Testis (tissue), 3 donors: ENCODE results near the gene SLC9C2. TPM values are rescaled to one million over a fixed set of nuclear protein-coding genes. Genes with fewer than 3 reads are reported as not detected.

ENCODE experiments used
- DNase-seq: peaks from one replicate; pipeline ENCODE4 v3.0.0-alpha.2; 2019
- H3K27ac ChIP-seq, 2 donors: fragments of 200-600 bp; sonication (generic); one replicate each; pipeline ENCODE4 v1.5.1; 2019
- H3K27me3 ChIP-seq: fragments of 200-600 bp; sonication (generic); one replicate; pipeline ENCODE4 v1.5.1; 2019
- H3K36me3 ChIP-seq: fragments of 200-600 bp; sonication (generic); one replicate; pipeline ENCODE4 v1.5.1; 2017; ENCODE audit warnings: low read depth; ENCODE audit errors: missing control alignments
- H3K4me1 ChIP-seq: fragments of 200-600 bp; sonication (generic); one replicate; pipeline ENCODE4 v1.5.1; 2019
- H3K4me3 ChIP-seq, 2 donors: fragments of 200-600 bp; sonication (generic); one replicate each; pipeline ENCODE4 v1.5.1; 2017 to 2019
- H3K9me3 ChIP-seq: fragments of 200-600 bp; sonication (generic); one replicate; pipeline ENCODE4 v1.5.1; 2017
- CTCF ChIP-seq, 3 experiments: fragments of 450-650 bp in 2 of 3; fragments of 200-600 bp in 1 of 3; sonication (generic) in 1 of 3; IDR thresholded peaks; one replicate each; pipeline ENCODE4 v1.5.1; 2016 to 2019; ENCODE audit warnings: antibody characterized with exemption in 3 of 3, mild to moderate bottlenecking in 2 of 3, moderate library complexity in 1 of 3
- POLR2A ChIP-seq: fragments of 450-650 bp; IDR thresholded peaks from one replicate; pipeline ENCODE4 v1.6.1; 2017; ENCODE audit warnings: antibody characterized with exemption, mild to moderate bottlenecking, moderate library complexity
- WGBS, 2 donors: methylation state at CpG; one replicate each; pipeline ENCODE4 v1.1.5; 2018; 5-methylcytosine and 5-hydroxymethylcytosine counted together
- intact Hi-C: fragments of 100-400 bp; cut with DNase I; formaldehyde crosslinking; loops from one replicate; pipeline ENCODE4 v1.15.1; 2023; ENCODE audit warnings: low total_unique reads
- polyA plus RNA-seq: library from polyadenylated mRNA; stranded (reverse); fragments of 350-450 nt; fragmentation: Illumina TruSeq; extraction: RNeasy Lipid Tissue Mini Kit (QIAGEN cat#74804); gene quantifications from one replicate; pipeline ENCODE4 v1.2.3, GENCODE V29; 2014; ENCODE audit warnings: low read depth, low replicate concordance; ENCODE audit not compliant: insufficient read depth
- total RNA-seq, 2 donors: library from RNA; depleted of rRNA; stranded (reverse); fragments of >200 nt; gene quantifications; one replicate each; pipeline ENCODE4 v1.2.3, GENCODE V29; 2016

SLC9C2 gene
- total and polyA plus RNA-seq, 3 donors from 2014 or later = 15.8 to 17.1 (median 15.9) TPM

- H3K27me3 ChIP-seq = no peaks in the 10 kb centered on the region
- intact Hi-C loops = no loop called here
- no peaks in the 10 kb centered on the region for H3K36me3 ChIP-seq
- H3K4me3 ChIP-seq = no peak overlapping the region
- no peaks in the 10 kb centered on the region for H3K9me3 ChIP-seq
- H3K27ac ChIP-seq = no peak overlapping the region
- TF ChIP-seq POLR2A (no peak), CTCF (IDR thresholded peaks at IDR 0.05) (no peak)
- WGBS, 2 donors = 87 to 94% methylated on average over 4 of the region's 4 CpGs
- H3K4me1 ChIP-seq = no peaks in the 10 kb centered on the region
- DNase-seq = no peak
Observed at GRCh38 chr1:173459885-173460284, 143.0 kb downstream of the SLC9C2 start.

GRCh38 chr1:173454966-173455524 is 147.8 kb downstream of the SLC9C2 start:
- H3K27ac ChIP-seq = no peak overlapping the region
- WGBS, 2 donors = 96 to 99% methylated on average over 4 of the region's 4 CpGs
- intact Hi-C loops = no loop called here
- no peaks in the 10 kb centered on the region for H3K4me1 ChIP-seq
- H3K36me3 ChIP-seq = no peaks in the 10 kb centered on the region
- DNase-seq = no peak
- TF ChIP-seq POLR2A (no peak), CTCF (IDR thresholded peaks at IDR 0.05) (no peak)
- no peaks in the 10 kb centered on the region for H3K9me3 ChIP-seq
- no peak overlapping the region for H3K4me3 ChIP-seq
- no peaks in the 10 kb centered on the region for H3K27me3 ChIP-seq

DNA sequence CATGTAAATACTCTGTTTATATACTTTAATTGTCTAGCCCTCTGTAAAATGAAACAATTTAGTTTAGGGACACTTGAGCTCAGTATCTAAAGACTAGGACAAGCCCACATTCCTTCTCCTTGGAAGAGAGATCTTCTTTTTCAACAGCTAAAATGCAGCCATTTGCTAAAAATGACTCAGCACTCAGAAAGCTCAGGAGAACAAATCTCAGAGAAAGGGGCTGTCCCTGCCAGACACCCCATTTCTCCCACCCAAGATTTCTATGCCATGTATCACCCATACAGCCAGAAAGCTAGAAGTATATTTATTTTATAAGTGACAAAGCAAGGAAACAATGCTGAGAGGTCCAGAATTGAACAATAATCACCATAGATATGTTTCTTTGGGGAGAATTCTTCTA is 148.9 kb downstream of the SLC9C2 start:
- H3K4me1 ChIP-seq = no peaks in the 10 kb centered on the region
- no peak for DNase-seq
- no peaks in the 10 kb centered on the region for H3K9me3 ChIP-seq
- intact Hi-C loops = no loop called here
- H3K27me3 ChIP-seq = no peaks in the 10 kb centered on the region
- H3K27ac ChIP-seq = no peak overlapping the region
- no peak overlapping the region for H3K4me3 ChIP-seq
- H3K36me3 ChIP-seq = no peaks in the 10 kb centered on the region
- no peak for TF ChIP-seq CTCF (IDR thresholded peaks at IDR 0.05)
- TF ChIP-seq POLR2A = no peak

GRCh38 chr1:173451981-173452380 is 150.9 kb downstream of the SLC9C2 start:
- intact Hi-C loops = no loop called here
- DNase-seq = no peak
- Histone ChIP-seq H3K4me1 (no peaks in the 10 kb centered on the region), H3K27me3 (no peaks in the 10 kb centered on the region), H3K36me3 (no peaks in the 10 kb centered on the region), H3K9me3 (no peaks in the 10 kb centered on the region), H3K27ac (no peak overlapping the region), H3K4me3 (no peak overlapping the region)
- TF ChIP-seq CTCF (IDR thresholded peaks at IDR 0.05) (no peak), POLR2A (no peak)
- 43 to 70% methylated on average over 2 of the region's 2 CpGs for WGBS, 2 donors

Other genes starting within 250 kb of the SLC9C2 start
- 100 to 1,000 TPM; 376 to 458 TPM for gene PRDX6, start 125.7 kb downstream of the SLC9C2 start, total RNA-seq
- gene PRDX6, start 125.7 kb downstream of the SLC9C2 start, polyA plus RNA-seq = 385 TPM
- 10 to 100 TPM in 1 of 2 donors, 1 to 10 TPM in 1; 7.6 to 22.4 TPM for gene TEX50, start 32.3 kb upstream of the SLC9C2 start, total RNA-seq
- gene TEX50, start 32.3 kb upstream of the SLC9C2 start, polyA plus RNA-seq = 15.7 TPM
- 1 to 10 TPM; 6.7 to 8.4 TPM for gene ANKRD45, start 66.8 kb upstream of the SLC9C2 start, total RNA-seq
- gene ANKRD45, start 66.8 kb upstream of the SLC9C2 start, polyA plus RNA-seq = 37.9 TPM
- 10 to 100 TPM; 30.6 to 46.1 TPM for gene KLHL20, start 111.9 kb upstream of the SLC9C2 start, total RNA-seq
- gene KLHL20, start 111.9 kb upstream of the SLC9C2 start, polyA plus RNA-seq = 35.2 TPM
- gene DARS2, start 221.6 kb upstream of the SLC9C2 start, total RNA-seq = 10 to 100 TPM; 16.8 to 21.4 TPM
- 12.7 TPM for gene DARS2, start 221.6 kb upstream of the SLC9C2 start, polyA plus RNA-seq
- 10 to 100 TPM; 13.2 to 20.5 TPM for gene CENPL, start 221.8 kb upstream of the SLC9C2 start, total RNA-seq
- 26.5 TPM for gene CENPL, start 221.8 kb upstream of the SLC9C2 start, polyA plus RNA-seq